Kasumi-1 (cell line): ENCODE measurements around the gene C13orf46.
"Not testable (repeated sequence)": the region's sequence is repeated elsewhere in the genome, so short reads cannot be mapped to it uniquely, and the experiment has no call there.

ENCODE experiments used
- DNase-seq, 2 experiments: peaks; one replicate each; lab custom pipeline; 2025; lab: John Stamatoyannopoulos, UW

The C13orf46 gene

GRCh38 chr13:113923376-113924063 lies 50.4 kb downstream of the C13orf46 start:
- no peak for DNase-seq

GRCh38 chr13:113922412-113923118 lies 51.3 kb downstream of the C13orf46 start:
- DNase-seq: no peak

- no peak for DNase-seq
Measured at GRCh38 chr13:113921763-113922162, 52.1 kb downstream of the C13orf46 start.

- DNase-seq: no peak
Measured at GRCh38 chr13:113920606-113921286, 53.1 kb downstream of the C13orf46 start.

- DNase-seq: no peak
Measured at GRCh38 chr13:113919761-113920559, 53.9 kb downstream of the C13orf46 start.

- DNase-seq: no peak
Measured at GRCh38 chr13:113918981-113919701, 54.7 kb downstream of the C13orf46 start.

GRCh38 chr13:113918580-113918979 lies 55.3 kb downstream of the C13orf46 start:
- DNase-seq: no peak

GRCh38 chr13:113917594-113918371 lies 56.1 kb downstream of the C13orf46 start:
- DNase-seq: no peak

GRCh38 chr13:113917096-113917495 lies 56.8 kb downstream of the C13orf46 start:
- DNase-seq: no peak

- DNase-seq: no peak
Measured at GRCh38 chr13:113916330-113916815, 57.5 kb downstream of the C13orf46 start.

- DNase-seq: no peak
Measured at GRCh38 chr13:113915786-113916329, 58.0 kb downstream of the C13orf46 start.

GRCh38 chr13:113915012-113915763 lies 58.7 kb downstream of the C13orf46 start:
- DNase-seq: no peak

- no peak for DNase-seq
Measured at GRCh38 chr13:113914333-113915011, 59.4 kb downstream of the C13orf46 start.

GRCh38 chr13:113913838-113914237 lies 60.0 kb downstream of the C13orf46 start:
- not testable (repeated sequence) for DNase-seq

- not testable (repeated sequence) for DNase-seq
Measured at GRCh38 chr13:113913408-113913807, 60.5 kb downstream of the C13orf46 start.

GRCh38 chr13:113912596-113912995 lies 61.3 kb downstream of the C13orf46 start:
- no peak for DNase-seq

- DNase-seq: no peak
Measured at GRCh38 chr13:113907635-113908617, 66.0 kb downstream of the C13orf46 start.

GRCh38 chr13:113906571-113906970 lies 67.3 kb downstream of the C13orf46 start:
- no peak for DNase-seq
